Measurements from ENCODE around the gene SPAG6.

Gene SPAG6

GRCh38 chr10:22458272-22459038 lies 113.2 kb downstream of the SPAG6 start:
- DNase-seq (ENCODE audit: low read depth in 2 of 2, low spot score in 1 of 2) = no peak

DNA sequence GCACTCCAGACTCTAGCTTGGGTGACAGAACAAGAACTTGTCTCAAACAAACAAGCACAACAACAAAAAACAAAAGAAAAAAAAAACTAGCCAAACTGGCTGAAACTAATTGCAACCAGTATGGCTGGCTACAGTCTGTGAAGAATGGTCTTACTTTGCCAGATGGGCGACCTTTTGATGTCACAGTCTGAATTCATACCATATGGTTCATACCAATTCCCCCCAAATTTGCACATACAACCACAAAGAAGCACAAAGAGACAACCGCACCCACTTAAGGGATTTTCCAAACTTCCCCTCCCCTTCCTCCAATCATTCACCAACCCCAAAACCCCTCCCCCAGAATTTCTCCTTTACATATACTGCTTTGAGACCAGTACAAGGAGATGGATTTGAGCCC lies 114.2 kb downstream of the SPAG6 start:
- no peak for DNase-seq (ENCODE audit: low read depth in 2 of 2, low spot score in 1 of 2)

DNA sequence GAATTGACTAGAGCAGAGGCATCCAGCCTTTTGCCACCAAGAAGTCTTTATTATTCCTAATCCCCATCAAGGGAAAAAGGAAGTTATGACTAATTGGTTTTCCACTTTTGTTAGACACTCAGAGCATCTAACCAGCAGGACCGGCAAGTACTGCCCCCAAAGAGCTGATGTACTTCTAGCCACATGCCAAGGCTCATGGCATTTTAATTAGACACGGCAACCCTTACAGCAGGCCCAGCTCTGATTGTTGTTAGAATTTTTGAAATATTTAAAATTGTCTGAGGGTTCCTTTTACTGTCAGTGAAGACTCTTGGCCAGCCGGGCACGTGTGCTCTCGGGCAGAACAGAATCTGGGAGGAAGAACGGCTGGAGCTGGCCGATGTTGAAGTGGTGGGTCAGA lies 114.8 kb downstream of the SPAG6 start:
- DNase-seq (ENCODE audit: low read depth in 2 of 2, low spot score in 1 of 2) = no peak

GRCh38 chr10:22460531-22461403 lies 115.5 kb downstream of the SPAG6 start:
- DNase-seq (ENCODE audit: low read depth in 2 of 2, low spot score in 1 of 2) = no peak

DNA sequence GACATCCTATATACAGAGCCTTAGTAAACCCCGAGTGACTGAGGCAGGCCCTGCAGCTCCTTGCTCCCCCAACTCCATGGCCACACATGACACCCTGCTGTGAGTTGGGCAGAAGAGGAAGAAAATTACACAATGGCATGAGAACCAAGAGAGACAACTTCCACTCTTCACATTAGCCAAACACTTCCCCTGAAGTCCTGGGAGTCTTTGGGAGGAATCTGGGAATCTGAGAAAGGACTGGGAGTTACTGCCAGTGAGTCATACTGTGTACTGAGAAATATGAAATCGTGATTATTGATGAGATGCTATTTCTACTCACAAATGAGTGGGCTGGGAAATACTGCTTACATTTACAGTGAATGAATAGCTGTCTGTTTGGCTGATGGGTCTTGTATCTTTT lies 116.6 kb downstream of the SPAG6 start:
- no peak for DNase-seq (ENCODE audit: low read depth in 2 of 2, low spot score in 1 of 2)

GRCh38 chr10:22463255-22463654 lies 118.0 kb downstream of the SPAG6 start:
- DNase-seq (ENCODE audit: low read depth in 2 of 2, low spot score in 1 of 2) = no peak

DNA sequence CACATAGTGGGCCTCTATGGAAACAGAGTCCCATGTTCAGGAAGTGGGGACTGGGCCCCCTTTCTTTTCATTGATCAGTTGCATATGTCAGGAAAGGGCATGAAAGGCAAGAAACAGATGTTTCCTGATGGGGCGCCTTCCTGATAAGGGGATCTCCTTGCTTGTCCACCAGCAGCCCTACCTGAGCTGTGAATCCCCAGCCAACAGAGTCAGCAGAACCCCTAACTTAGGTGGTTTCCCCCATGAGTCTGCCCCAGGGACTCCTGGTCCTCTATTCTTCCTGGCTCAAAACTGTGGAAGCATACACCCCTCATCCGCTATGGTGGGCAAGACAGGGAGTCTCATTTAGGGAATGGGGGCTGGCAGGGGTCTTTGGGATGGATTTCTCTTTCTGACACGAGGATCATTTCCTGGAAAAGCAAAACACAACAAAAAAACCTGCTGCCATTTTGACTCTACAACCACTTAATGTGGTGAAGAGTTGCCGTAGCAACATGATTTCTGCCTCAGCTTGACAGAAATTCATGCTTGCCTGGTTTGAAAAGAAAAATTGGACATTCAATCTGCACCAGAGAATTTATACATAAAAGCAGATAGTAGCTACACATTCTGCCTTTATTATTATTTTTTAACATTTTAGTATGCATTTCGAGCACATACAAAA lies 119.8 kb downstream of the SPAG6 start:
- DNase-seq (ENCODE audit: low read depth in 2 of 2, low spot score in 1 of 2) = no peak

- no peak for DNase-seq (ENCODE audit: low read depth in 2 of 2, low spot score in 1 of 2)
Observed at GRCh38 chr10:22466763-22467334, 121.6 kb downstream of the SPAG6 start.
